NCI-H774 (cell line): ENCODE data around the gene CXorf66.
"Not testable (repeated sequence)": the region's sequence is repeated elsewhere in the genome, so short reads cannot be mapped to it uniquely, and the experiment has no call there.

ENCODE experiments used
- DNase-seq: peaks from one replicate; lab custom pipeline; 2025; lab: John Stamatoyannopoulos, UW

The CXorf66 gene

GRCh38 chrX:139965421-139965820 is at the start of gene CXorf66:
Gene CXorf66 (minus strand): TSS chrX:139965521. CDS start chrX:139965496, 25 bp downstream.
- DNase-seq = no peak

- DNase-seq = no peak
Observed at GRCh38 chrX:139982856-139983255, 17.5 kb upstream of the CXorf66 start.

GRCh38 chrX:139974471-139974870 is 9.2 kb upstream of the CXorf66 start:
- no peak for DNase-seq

- DNase-seq = no peak
Observed at GRCh38 chrX:139972629-139973624, 7.6 kb upstream of the CXorf66 start.

- DNase-seq = no peak
Observed at GRCh38 chrX:139972113-139972512, 6.8 kb upstream of the CXorf66 start.

- no peak for DNase-seq
Observed at GRCh38 chrX:139971394-139971749, 6.1 kb upstream of the CXorf66 start.

GRCh38 chrX:139969286-139969685 is 4.0 kb upstream of the CXorf66 start:
- no peak for DNase-seq

- DNase-seq = no peak
Observed at GRCh38 chrX:139967750-139968149, 2.4 kb upstream of the CXorf66 start.

GRCh38 chrX:139967300-139967699 is 2.0 kb upstream of the CXorf66 start:
- no peak for DNase-seq

GRCh38 chrX:139966159-139966558 is 838 bp upstream of the CXorf66 start:
- DNase-seq = not testable (repeated sequence)

- DNase-seq = not testable (repeated sequence)
Observed at GRCh38 chrX:139961091-139961490, 4.2 kb downstream of the CXorf66 start.

- no peak for DNase-seq
Observed at GRCh38 chrX:139949703-139950102, 15.6 kb downstream of the CXorf66 start.

- no peak for DNase-seq
Observed at GRCh38 chrX:139945075-139945474, 20.2 kb downstream of the CXorf66 start.

GRCh38 chrX:139936259-139936658 is 29.1 kb downstream of the CXorf66 start:
- no peak for DNase-seq

GRCh38 chrX:139933904-139934303 is 31.4 kb downstream of the CXorf66 start:
- DNase-seq = no peak

- DNase-seq = no peak
Observed at GRCh38 chrX:139932901-139933796, 32.2 kb downstream of the CXorf66 start, which contains the start of gene ATP11C. Gene ATP11C (minus strand): TSS chrX:139933053. CDS start chrX:139932042, 1,011 bp downstream.

- no peak for DNase-seq
Observed at GRCh38 chrX:139932073-139932900, 33.0 kb downstream of the CXorf66 start.

GRCh38 chrX:139931646-139932072 is 33.7 kb downstream of the CXorf66 start:
- no peak for DNase-seq

GRCh38 chrX:139930916-139931645 is 34.2 kb downstream of the CXorf66 start:
- DNase-seq = no peak

- DNase-seq = no peak
Observed at GRCh38 chrX:139930401-139930800, 34.9 kb downstream of the CXorf66 start.

- no peak for DNase-seq
Observed at GRCh38 chrX:139929876-139930275, 35.4 kb downstream of the CXorf66 start.
